SU-DHL-6 (cell line): Measurements from ENCODE around the gene TDRD7.

ENCODE experiments used
- H2AFZ ChIP-seq: fragments of 200-600 bp; sonication (generic); 2 replicates; pipeline ENCODE4 v1.6.1; 2014; ENCODE audit warnings: low read depth, mild to moderate bottlenecking, moderate library complexity, mixed read lengths, antibody characterized with exemption, low read length; ENCODE audit not compliant: severe bottlenecking
- H3F3A ChIP-seq: fragments of 200-600 bp; shearing (Covaris generic); 2 replicates; pipeline ENCODE4 v1.6.0; 2016; ENCODE audit warnings: antibody characterized with exemption, mild to moderate bottlenecking; ENCODE audit not compliant: insufficient read depth
- H3K27ac ChIP-seq: fragments of 200-600 bp; sonication (generic); 2 replicates; pipeline ENCODE4 v1.5.1; 2016; ENCODE audit warnings: low read depth, mild to moderate bottlenecking, low read length, moderate library complexity, mixed read lengths
- H3K27me3 ChIP-seq: fragments of 200-600 bp; sonication (generic), shearing (Covaris generic); 2 replicates; pipeline ENCODE4 v1.6.0; 2014; ENCODE audit warnings: mild to moderate bottlenecking, low read length
- H3K36me3 ChIP-seq: fragments of 200-600 bp; sonication (generic); 2 replicates; pipeline ENCODE4 v1.6.1; 2014; ENCODE audit warnings: mild to moderate bottlenecking, low read length, mixed read lengths
- H3K4me2 ChIP-seq: fragments of 300-600, 200-600 bp; shearing (Covaris generic), sonication (generic); 2 replicates; pipeline ENCODE4 v1.6.0; 2014; ENCODE audit warnings: low read length, low read depth, mild to moderate bottlenecking; ENCODE audit not compliant: poor library complexity, severe bottlenecking
- H3K4me3 ChIP-seq: fragments of 200-600 bp; sonication (generic); 2 replicates; pipeline ENCODE4 v1.5.1; 2014; ENCODE audit warnings: antibody characterized with exemption, low read length, mild to moderate bottlenecking, mixed read lengths; ENCODE audit not compliant: insufficient read depth, poor library complexity, severe bottlenecking
- H3K79me2 ChIP-seq: fragments of 200-600 bp; sonication (generic); 2 replicates; pipeline ENCODE4 v1.6.1; 2014; ENCODE audit warnings: mild to moderate bottlenecking, low read length, moderate library complexity; ENCODE audit not compliant: insufficient read depth
- H3K9ac ChIP-seq: fragments of 200-600 bp; sonication (generic); 2 replicates; pipeline ENCODE4 v1.7.0; 2014; ENCODE audit warnings: mild to moderate bottlenecking, low read length
- H3K9me2 ChIP-seq: fragments of 200-600 bp; sonication (generic); replicated peaks from 2 replicates; pipeline ENCODE4 v1.6.1; 2014; ENCODE audit warnings: low read length; ENCODE audit not compliant: insufficient read depth
- H3K9me3 ChIP-seq: fragments of 200-600 bp; sonication (generic); 2 replicates; pipeline ENCODE4 v1.6.1; 2014; ENCODE audit warnings: low read length, mixed read lengths; ENCODE audit not compliant: insufficient read depth
- H4K20me1 ChIP-seq: fragments of 200-600 bp; sonication (generic); 2 replicates; pipeline ENCODE4 v1.6.1; 2014; ENCODE audit warnings: low read depth, mild to moderate bottlenecking, antibody characterized with exemption, low read length, moderate library complexity, mixed read lengths
- EZH2phosphoT487 ChIP-seq: fragments of 200-600 bp; sonication (generic), shearing (Covaris generic); conservative IDR thresholded peaks from 2 replicates; pipeline ENCODE4 v1.6.1; 2018; ENCODE audit warnings: mild to moderate bottlenecking, antibody characterized with exemption, low read length, moderate library complexity, mixed read lengths
- TF ChIP-seq, protein P1 (sequence below): fragments of 200-600 bp; sonication (generic); IDR thresholded peaks from one replicate; pipeline ENCODE4 v1.5.1; 2017; ENCODE audit warnings: antibody characterized with exemption, mild to moderate bottlenecking, low read length, moderate library complexity; ENCODE audit not compliant: insufficient read depth, poor library complexity, severe bottlenecking

Gene TDRD7

DNA sequence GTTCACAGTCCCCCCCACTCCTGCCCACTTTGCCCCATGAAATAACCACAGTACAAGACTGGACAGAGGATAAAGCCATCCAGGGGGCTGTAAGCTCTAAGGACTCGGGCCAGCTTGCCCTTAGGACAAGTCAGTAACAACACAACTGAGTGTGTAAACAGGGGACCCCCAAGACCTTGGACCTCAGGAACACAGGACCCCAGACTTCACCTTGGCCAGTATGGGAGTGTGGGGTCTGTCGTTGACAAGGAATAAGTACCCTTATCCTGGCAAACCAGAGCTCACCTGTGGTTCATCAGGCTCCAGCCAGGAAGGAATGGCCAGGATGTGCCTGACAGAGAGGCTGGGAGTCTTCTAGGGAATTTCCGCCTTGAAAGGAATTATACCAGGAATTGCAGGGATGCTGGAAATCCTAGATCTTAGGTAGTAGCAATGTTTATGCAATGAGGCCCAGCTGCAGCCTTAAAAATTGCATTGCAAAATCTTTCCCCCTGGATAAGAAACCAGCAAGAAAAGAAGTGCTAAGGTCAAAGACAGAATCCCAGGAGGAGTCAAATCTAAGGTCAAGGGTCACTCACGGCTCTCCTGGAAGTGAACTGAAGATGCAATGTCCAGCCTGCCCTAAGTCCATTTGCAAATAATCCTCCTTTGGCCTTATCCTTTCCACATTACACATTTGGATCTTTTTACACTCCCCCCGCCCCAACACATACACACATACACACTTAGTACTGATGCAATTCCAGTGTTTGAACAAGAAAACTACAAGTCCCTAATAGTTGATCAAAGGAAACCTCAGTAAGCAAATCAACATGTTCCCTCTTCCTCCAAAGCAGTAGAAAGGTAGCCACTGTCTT is 27.3 kb upstream of the TDRD7 start:
- H2AFZ ChIP-seq = no peak overlapping the region
- no peak overlapping the region for H3K4me3 ChIP-seq
- no peaks in the 10 kb centered on the region for H3K79me2 ChIP-seq
- no peaks in the 10 kb centered on the region for H3F3A ChIP-seq
- no peak overlapping the region for H3K9ac ChIP-seq
- H3K9me3 ChIP-seq = no peaks in the 10 kb centered on the region
- H3K4me2 ChIP-seq = no peak overlapping the region
- TF ChIP-seq, protein P1, sequence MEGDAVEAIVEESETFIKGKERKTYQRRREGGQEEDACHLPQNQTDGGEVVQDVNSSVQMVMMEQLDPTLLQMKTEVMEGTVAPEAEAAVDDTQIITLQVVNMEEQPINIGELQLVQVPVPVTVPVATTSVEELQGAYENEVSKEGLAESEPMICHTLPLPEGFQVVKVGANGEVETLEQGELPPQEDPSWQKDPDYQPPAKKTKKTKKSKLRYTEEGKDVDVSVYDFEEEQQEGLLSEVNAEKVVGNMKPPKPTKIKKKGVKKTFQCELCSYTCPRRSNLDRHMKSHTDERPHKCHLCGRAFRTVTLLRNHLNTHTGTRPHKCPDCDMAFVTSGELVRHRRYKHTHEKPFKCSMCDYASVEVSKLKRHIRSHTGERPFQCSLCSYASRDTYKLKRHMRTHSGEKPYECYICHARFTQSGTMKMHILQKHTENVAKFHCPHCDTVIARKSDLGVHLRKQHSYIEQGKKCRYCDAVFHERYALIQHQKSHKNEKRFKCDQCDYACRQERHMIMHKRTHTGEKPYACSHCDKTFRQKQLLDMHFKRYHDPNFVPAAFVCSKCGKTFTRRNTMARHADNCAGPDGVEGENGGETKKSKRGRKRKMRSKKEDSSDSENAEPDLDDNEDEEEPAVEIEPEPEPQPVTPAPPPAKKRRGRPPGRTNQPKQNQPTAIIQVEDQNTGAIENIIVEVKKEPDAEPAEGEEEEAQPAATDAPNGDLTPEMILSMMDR = no peak
- TF ChIP-seq EZH2phosphoT487 = no peak
- no peaks in the 10 kb centered on the region for H3K9me2 ChIP-seq
- H3K36me3 ChIP-seq = no peaks in the 10 kb centered on the region
- no peak overlapping the region for H3K27ac ChIP-seq
- no peaks in the 10 kb centered on the region for H4K20me1 ChIP-seq
- no peaks in the 10 kb centered on the region for H3K27me3 ChIP-seq

DNA sequence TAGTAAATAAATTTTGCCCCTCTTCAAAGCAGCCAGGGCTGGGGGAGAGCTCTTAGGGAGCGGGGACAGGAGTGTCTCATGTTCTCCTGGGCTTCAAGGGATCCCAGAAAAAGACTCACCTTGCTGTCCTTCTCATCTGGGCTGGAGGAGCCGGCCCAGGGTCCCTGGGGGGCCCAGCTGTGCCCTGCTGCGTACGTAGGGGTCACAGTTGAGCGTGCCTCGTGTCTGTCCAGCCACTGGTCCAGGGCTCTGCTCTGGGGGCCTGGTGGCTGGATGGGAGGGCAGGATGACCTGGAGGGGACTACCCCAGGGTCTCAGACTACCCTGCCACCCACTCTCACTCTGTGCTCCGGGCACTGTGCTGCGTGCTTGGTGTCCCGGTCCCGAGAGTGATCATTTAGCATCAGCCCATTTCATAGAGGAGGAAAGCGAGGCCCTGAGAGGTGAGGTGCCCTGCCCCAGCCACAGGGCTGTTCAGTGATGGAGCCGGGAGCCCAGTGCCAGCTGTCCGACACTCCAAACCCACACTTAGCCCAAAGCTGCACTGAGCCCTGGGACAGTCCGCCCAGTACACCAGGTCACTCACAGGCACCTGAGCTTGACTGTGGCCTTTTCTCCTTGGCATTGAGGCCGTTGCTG is 26.2 kb upstream of the TDRD7 start:
- H3K27ac ChIP-seq = no peak overlapping the region
- no peak overlapping the region for H2AFZ ChIP-seq
- no peaks in the 10 kb centered on the region for H3K36me3 ChIP-seq
- no peak overlapping the region for H3K4me3 ChIP-seq
- no peaks in the 10 kb centered on the region for H3K9me3 ChIP-seq
- H3K9ac ChIP-seq = no peak overlapping the region
- H3K4me2 ChIP-seq = no peak overlapping the region
- no peaks in the 10 kb centered on the region for H3K27me3 ChIP-seq
- H4K20me1 ChIP-seq = no peaks in the 10 kb centered on the region
- TF ChIP-seq EZH2phosphoT487 = no peak
- TF ChIP-seq, protein P1 = no peak
- H3K79me2 ChIP-seq = no peaks in the 10 kb centered on the region
- H3K9me2 ChIP-seq = no peaks in the 10 kb centered on the region
- H3F3A ChIP-seq = no peaks in the 10 kb centered on the region

DNA sequence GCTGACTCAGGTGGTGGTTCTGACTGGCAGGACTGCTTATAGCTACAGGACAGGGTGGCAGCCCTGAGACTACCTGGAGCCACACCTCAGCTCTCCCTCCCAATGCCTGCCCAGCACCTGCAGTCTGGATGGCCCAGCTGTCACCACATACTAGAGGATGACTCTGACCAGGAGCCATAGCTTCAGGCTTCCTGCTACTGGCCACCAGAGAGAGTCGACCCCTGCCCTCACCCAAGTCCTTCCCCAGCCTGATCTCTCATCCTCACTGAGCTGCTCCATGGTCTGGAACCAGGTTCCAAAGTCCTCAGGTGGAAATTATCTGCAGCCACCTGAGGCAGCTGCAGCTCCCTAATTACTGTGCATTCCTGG is 25.6 kb upstream of the TDRD7 start:
- no peaks in the 10 kb centered on the region for H3K9me2 ChIP-seq
- H2AFZ ChIP-seq = no peak overlapping the region
- no peaks in the 10 kb centered on the region for H3K36me3 ChIP-seq
- no peaks in the 10 kb centered on the region for H3F3A ChIP-seq
- TF ChIP-seq EZH2phosphoT487 = no peak
- TF ChIP-seq, protein P1 = no peak
- no peak overlapping the region for H3K4me3 ChIP-seq
- H3K79me2 ChIP-seq = no peaks in the 10 kb centered on the region
- H3K9me3 ChIP-seq = no peaks in the 10 kb centered on the region
- no peak overlapping the region for H3K27ac ChIP-seq
- H4K20me1 ChIP-seq = no peaks in the 10 kb centered on the region
- no peaks in the 10 kb centered on the region for H3K27me3 ChIP-seq
- H3K9ac ChIP-seq = no peak overlapping the region
- H3K4me2 ChIP-seq = no peak overlapping the region
